Lung (tissue), 12 donors: ENCODE measurements around the gene CACNB4. TPM values are rescaled to one million over a fixed set of nuclear protein-coding genes. Genes with fewer than 3 reads are reported as not detected.
A peak's percentile ranks its signal among the peaks of the same experiment; 100 is the strongest.

Source experiments
- ATAC-seq: fragments of 200-7000 bp; cut with Tn5 transposase; one replicate; pipeline ENCODE4 v1.9.1; 2020; ENCODE audit warnings: moderate number of reproducible peaks; ENCODE audit not compliant: insufficient read depth, low FRiP score
- DNase-seq, 3 donors: peaks; one replicate each; pipeline ENCODE4 v3.0.0-alpha.2; 2013 to 2017
- H3K27ac ChIP-seq, 2 donors: one replicate each; pipeline ENCODE4 v1.5.1; 2013; ENCODE audit warnings: mild to moderate bottlenecking in 2 of 2, moderate library complexity in 2 of 2, control low read depth in 1 of 2, inconsistent platforms in 1 of 2, low read depth in 1 of 2, low read length in 1 of 2
- H3K27me3 ChIP-seq, 3 donors: one replicate each; pipeline ENCODE4 v1.5.1; 2013; ENCODE audit warnings: low read length in 2 of 3; ENCODE audit not compliant: control insufficient read depth in 3 of 3, insufficient read depth in 3 of 3
- H3K36me3 ChIP-seq, 4 donors: one replicate each; pipeline ENCODE4 v1.5.1; 2013; ENCODE audit warnings: low read length in 4 of 4, mild to moderate bottlenecking in 1 of 4, moderate library complexity in 1 of 4; ENCODE audit not compliant: control insufficient read depth in 4 of 4, insufficient read depth in 4 of 4
- H3K4me1 ChIP-seq, 5 donors: one replicate each; pipeline ENCODE4 v1.5.1; 2013; ENCODE audit warnings: low read length in 5 of 5, mild to moderate bottlenecking in 2 of 5, moderate library complexity in 1 of 5; ENCODE audit not compliant: control insufficient read depth in 5 of 5, insufficient read depth in 5 of 5
- H3K4me3 ChIP-seq: one replicate; pipeline ENCODE4 v1.5.1; 2013; ENCODE audit warnings: mild to moderate bottlenecking, control low read depth, moderate library complexity
- H3K9ac ChIP-seq, 2 donors: one replicate each; pipeline ENCODE4 v1.5.1; 2013; ENCODE audit warnings: low read length in 2 of 2, control low read depth in 1 of 2; ENCODE audit not compliant: insufficient read depth in 1 of 2
- H3K9me3 ChIP-seq, 4 donors: one replicate each; pipeline ENCODE4 v1.5.1; 2013; ENCODE audit warnings: low read length in 3 of 4, mild to moderate bottlenecking in 1 of 4, moderate library complexity in 1 of 4; ENCODE audit not compliant: control insufficient read depth in 4 of 4, insufficient read depth in 3 of 4
- WGBS, 2 donors: extraction: QIAGEN DNeasy Blood & Tissue Kit; methylation state at CpG; one replicate each; pipeline ENCODE4 v1.1.7; 2013; 5-methylcytosine and 5-hydroxymethylcytosine counted together
- polyA plus RNA-seq, 2 donors: library from polyadenylated mRNA; stranded (reverse); fragments of 200-250 nt; gene quantifications; one replicate each; pipeline ENCODE4 v1.2.1, GENCODE V29; 2013
- total RNA-seq, 2 donors: library from RNA; depleted of rRNA in 1 of 2; stranded (reverse); fragments of >200 nt in 1 of 2; gene quantifications; one replicate each; pipeline ENCODE4 v1.2.1, GENCODE V29; 2014 to 2021
- TF ChIP-seq, protein P1 (sequence below): IDR thresholded peaks from 2 replicates; pipeline ENCODE4 v1.5.1; 2012; ENCODE audit warnings: mild to moderate bottlenecking; ENCODE audit errors: control extremely low read depth, extremely low read depth
- donor health status: control.
- donor health status: control.
- donor health status: Bipolar disorder and iron deficiency.
- donor health status: healthy.
- donor health status: DM: yes; HTN: yes; CAD: no.

The CACNB4 gene
- total and polyA plus RNA-seq, 4 donors = 0.57 to 10.9 (median 5.5) TPM

DNA sequence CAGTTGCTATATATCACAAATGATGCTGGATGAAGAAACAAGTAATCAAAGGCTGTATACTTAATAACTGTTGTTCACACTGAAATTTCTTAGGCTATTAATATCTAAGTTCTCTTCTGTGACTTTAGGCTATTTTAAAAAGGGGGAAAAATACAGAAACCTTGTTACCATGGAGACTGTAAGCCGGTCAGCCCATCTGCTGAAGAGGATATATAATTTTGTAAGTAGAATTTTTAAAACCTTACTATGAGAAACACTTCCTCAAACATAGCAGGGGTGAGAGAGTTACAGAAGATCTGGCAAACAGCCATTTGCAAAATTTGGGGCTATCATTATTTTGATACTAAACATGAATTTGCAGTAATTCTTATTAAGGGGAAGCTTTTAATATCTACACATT lies 27.8 kb downstream of the CACNB4 start:
- Histone ChIP-seq H3K27me3 (no peaks in the 10 kb centered on the region), H3K4me1 (peaks cover 0 to 4% (median 0%) of the 10 kb centered on the region in 5 donors), H3K36me3 (no peaks in the 10 kb centered on the region), H3K9me3 (peaks cover 0 to 2% (median 0%) of the 10 kb centered on the region in 4 donors), H3K9ac (no peak overlapping the region), H3K27ac (no peak overlapping the region), H3K4me3 (no peak overlapping the region)
- TF ChIP-seq, protein P1, sequence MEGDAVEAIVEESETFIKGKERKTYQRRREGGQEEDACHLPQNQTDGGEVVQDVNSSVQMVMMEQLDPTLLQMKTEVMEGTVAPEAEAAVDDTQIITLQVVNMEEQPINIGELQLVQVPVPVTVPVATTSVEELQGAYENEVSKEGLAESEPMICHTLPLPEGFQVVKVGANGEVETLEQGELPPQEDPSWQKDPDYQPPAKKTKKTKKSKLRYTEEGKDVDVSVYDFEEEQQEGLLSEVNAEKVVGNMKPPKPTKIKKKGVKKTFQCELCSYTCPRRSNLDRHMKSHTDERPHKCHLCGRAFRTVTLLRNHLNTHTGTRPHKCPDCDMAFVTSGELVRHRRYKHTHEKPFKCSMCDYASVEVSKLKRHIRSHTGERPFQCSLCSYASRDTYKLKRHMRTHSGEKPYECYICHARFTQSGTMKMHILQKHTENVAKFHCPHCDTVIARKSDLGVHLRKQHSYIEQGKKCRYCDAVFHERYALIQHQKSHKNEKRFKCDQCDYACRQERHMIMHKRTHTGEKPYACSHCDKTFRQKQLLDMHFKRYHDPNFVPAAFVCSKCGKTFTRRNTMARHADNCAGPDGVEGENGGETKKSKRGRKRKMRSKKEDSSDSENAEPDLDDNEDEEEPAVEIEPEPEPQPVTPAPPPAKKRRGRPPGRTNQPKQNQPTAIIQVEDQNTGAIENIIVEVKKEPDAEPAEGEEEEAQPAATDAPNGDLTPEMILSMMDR = no peak
- DNase-seq (peak in 2 of 3 donors; percentile 15 to 18), ATAC-seq (no peak)
- 13 to 52% methylated on average over 1 of the region's 1 CpG for WGBS, 2 donors

DNA sequence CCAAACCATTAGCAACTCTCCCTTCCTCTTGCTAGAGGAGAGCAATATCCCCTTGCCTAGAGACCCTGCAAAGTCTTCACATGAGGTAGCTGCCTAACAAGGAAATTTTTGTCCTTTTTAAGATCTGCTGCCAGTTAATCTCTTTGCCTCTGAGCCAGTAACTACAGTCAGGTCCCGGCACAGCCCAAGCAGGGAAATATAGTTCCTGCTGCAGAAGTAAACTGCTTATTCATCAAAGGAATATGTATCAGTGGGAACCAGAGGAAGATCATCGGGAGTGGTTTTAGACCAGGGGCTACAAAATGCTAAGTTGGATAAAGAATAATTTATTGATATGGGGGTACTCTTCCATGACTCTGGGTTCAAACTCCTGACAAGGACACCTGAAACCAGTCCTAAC lies 30.6 kb downstream of the CACNB4 start:
- DNase-seq (no peak), ATAC-seq (no peak)
- 59 to 82% methylated on average over 2 of the region's 2 CpGs for WGBS, 2 donors
- Histone ChIP-seq H3K9ac (no peak overlapping the region), H3K4me1 (peaks cover 0 to 12% (median 0%) of the 10 kb centered on the region in 5 donors), H3K27me3 (no peaks in the 10 kb centered on the region), H3K4me3 (no peak overlapping the region), H3K9me3 (peaks cover 0 to 2% (median 0%) of the 10 kb centered on the region in 4 donors), H3K27ac (no peak overlapping the region), H3K36me3 (no peaks in the 10 kb centered on the region)
- TF ChIP-seq, protein P1 = no peak

DNA sequence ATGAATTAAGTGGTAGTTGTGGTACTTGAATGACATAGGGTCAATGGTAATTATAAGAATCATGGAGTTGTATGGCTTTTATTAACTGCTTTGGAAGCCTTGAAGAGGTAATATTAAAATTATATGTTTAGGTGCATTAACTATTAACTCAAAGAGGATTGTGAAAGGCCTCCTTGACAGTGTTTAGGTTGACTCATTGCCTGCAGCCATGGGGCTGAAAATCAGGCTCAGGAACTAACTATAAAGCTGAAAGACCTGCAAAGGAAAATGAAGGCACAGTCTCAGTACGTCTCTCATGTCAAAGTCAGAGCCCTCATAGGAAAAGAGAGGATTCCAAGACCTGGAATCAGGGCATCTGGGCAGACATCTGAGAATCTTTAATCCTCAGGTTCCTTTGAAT lies 31.0 kb downstream of the CACNB4 start:
- peaks cover 0 to 14% (median under 1%) of the 10 kb centered on the region in 5 donors for H3K4me1 ChIP-seq
- TF ChIP-seq, protein P1 = no peak
- ATAC-seq (no peak), DNase-seq (no peak)
- no peaks in the 10 kb centered on the region for H3K27me3 ChIP-seq
- H3K9me3 ChIP-seq = peaks cover 0 to 2% (median 0%) of the 10 kb centered on the region in 4 donors
- no peak overlapping the region for H3K27ac ChIP-seq
- no peak overlapping the region for H3K9ac ChIP-seq
- 65 to 75% methylated on average over 1 of the region's 1 CpG for WGBS, 2 donors
- H3K4me3 ChIP-seq = no peak overlapping the region
- no peaks in the 10 kb centered on the region for H3K36me3 ChIP-seq

DNA sequence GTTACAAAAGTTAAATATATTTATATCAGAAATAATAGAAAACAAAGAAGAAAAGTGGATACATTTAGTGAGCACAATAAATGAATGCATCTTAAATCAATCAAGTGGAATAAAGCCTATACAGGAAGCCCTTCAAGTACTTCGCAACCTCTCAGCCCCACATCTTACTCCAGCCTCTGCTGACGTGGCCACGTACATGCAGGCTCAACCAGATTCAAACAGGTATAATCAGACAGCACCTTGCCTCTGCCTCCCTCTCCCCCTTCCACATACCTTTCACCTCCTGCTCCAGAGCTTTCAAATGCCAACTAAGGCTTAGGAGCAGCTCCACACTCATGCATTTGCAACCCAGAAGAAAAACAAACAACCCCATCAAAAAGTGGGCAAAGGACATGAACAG lies 32.9 kb downstream of the CACNB4 start:
- WGBS, 2 donors = 70 to 76% methylated on average over 3 of the region's 3 CpGs
- ATAC-seq (no peak), DNase-seq (no peak)
- TF ChIP-seq, protein P1 = no peak
- no peak overlapping the region for H3K4me3 ChIP-seq
- no peaks in the 10 kb centered on the region for H3K36me3 ChIP-seq
- H3K9me3 ChIP-seq = peaks cover 0 to 2% (median 0%) of the 10 kb centered on the region in 4 donors
- H3K27me3 ChIP-seq = no peaks in the 10 kb centered on the region
- H3K27ac ChIP-seq = no peak overlapping the region
- H3K4me1 ChIP-seq = peaks cover 0 to 9% (median 2%) of the 10 kb centered on the region in 5 donors
- no peak overlapping the region for H3K9ac ChIP-seq
